HFF-Myc (cell line): ENCODE results near the gene TPGS1.

Experiments
- DNase-seq: peaks from one replicate; pipeline ENCODE4 v3.0.0-alpha.2; 2011; ENCODE audit warnings: low read depth; ENCODE audit errors: extremely low read depth
- H3K4me3 ChIP-seq: replicated peaks from 2 replicates; pipeline ENCODE4 v1.5.1; 2011; ENCODE audit warnings: low read depth, mild to moderate bottlenecking, control low read depth, low read length
- CTCF ChIP-seq: IDR thresholded peaks from 2 replicates; pipeline ENCODE4 v1.5.1; 2012; ENCODE audit warnings: mild to moderate bottlenecking, low read depth, low read length, control low read depth; ENCODE audit errors: missing control alignments

Gene TPGS1

GRCh38 chr19:461721-462551 is 45.4 kb upstream of the TPGS1 start:
- no peak overlapping the region for H3K4me3 ChIP-seq
- TF ChIP-seq CTCF = no peak
- no peak for DNase-seq

GRCh38 chr19:463483-464207 is 43.7 kb upstream of the TPGS1 start:
- H3K4me3 ChIP-seq = no peak overlapping the region
- DNase-seq = no peak
- TF ChIP-seq CTCF = no peak

- no peak for TF ChIP-seq CTCF
- no peak for DNase-seq
- H3K4me3 ChIP-seq = no peak overlapping the region
Observed at GRCh38 chr19:464208-464545, 43.1 kb upstream of the TPGS1 start.

GRCh38 chr19:465056-465816 is 42.1 kb upstream of the TPGS1 start:
- no peak for TF ChIP-seq CTCF
- no peak for DNase-seq
- H3K4me3 ChIP-seq = no peak overlapping the region

- TF ChIP-seq CTCF = no peak
- DNase-seq = no peak
- no peak overlapping the region for H3K4me3 ChIP-seq
Observed at GRCh38 chr19:467554-467953, 39.7 kb upstream of the TPGS1 start.

GRCh38 chr19:468587-469256 is 38.6 kb upstream of the TPGS1 start:
- no peak for DNase-seq
- no peak overlapping the region for H3K4me3 ChIP-seq
- TF ChIP-seq CTCF = no peak
